GM18526 (cell line): ENCODE results near the gene AMBRA1.
A peak's percentile ranks its signal among the peaks of the same experiment; 100 is the strongest.

Experiments
- POLR2A ChIP-seq: IDR thresholded peaks from 3 replicates; pipeline ENCODE4 v1.6.1; 2011; ENCODE audit not compliant: insufficient read length; ENCODE audit errors: extremely low read depth

The AMBRA1 gene, protein sequence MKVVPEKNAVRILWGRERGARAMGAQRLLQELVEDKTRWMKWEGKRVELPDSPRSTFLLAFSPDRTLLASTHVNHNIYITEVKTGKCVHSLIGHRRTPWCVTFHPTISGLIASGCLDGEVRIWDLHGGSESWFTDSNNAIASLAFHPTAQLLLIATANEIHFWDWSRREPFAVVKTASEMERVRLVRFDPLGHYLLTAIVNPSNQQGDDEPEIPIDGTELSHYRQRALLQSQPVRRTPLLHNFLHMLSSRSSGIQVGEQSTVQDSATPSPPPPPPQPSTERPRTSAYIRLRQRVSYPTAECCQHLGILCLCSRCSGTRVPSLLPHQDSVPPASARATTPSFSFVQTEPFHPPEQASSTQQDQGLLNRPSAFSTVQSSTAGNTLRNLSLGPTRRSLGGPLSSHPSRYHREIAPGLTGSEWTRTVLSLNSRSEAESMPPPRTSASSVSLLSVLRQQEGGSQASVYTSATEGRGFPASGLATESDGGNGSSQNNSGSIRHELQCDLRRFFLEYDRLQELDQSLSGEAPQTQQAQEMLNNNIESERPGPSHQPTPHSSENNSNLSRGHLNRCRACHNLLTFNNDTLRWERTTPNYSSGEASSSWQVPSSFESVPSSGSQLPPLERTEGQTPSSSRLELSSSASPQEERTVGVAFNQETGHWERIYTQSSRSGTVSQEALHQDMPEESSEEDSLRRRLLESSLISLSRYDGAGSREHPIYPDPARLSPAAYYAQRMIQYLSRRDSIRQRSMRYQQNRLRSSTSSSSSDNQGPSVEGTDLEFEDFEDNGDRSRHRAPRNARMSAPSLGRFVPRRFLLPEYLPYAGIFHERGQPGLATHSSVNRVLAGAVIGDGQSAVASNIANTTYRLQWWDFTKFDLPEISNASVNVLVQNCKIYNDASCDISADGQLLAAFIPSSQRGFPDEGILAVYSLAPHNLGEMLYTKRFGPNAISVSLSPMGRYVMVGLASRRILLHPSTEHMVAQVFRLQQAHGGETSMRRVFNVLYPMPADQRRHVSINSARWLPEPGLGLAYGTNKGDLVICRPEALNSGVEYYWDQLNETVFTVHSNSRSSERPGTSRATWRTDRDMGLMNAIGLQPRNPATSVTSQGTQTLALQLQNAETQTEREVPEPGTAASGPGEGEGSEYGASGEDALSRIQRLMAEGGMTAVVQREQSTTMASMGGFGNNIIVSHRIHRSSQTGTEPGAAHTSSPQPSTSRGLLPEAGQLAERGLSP (N-terminal part only)

DNA sequence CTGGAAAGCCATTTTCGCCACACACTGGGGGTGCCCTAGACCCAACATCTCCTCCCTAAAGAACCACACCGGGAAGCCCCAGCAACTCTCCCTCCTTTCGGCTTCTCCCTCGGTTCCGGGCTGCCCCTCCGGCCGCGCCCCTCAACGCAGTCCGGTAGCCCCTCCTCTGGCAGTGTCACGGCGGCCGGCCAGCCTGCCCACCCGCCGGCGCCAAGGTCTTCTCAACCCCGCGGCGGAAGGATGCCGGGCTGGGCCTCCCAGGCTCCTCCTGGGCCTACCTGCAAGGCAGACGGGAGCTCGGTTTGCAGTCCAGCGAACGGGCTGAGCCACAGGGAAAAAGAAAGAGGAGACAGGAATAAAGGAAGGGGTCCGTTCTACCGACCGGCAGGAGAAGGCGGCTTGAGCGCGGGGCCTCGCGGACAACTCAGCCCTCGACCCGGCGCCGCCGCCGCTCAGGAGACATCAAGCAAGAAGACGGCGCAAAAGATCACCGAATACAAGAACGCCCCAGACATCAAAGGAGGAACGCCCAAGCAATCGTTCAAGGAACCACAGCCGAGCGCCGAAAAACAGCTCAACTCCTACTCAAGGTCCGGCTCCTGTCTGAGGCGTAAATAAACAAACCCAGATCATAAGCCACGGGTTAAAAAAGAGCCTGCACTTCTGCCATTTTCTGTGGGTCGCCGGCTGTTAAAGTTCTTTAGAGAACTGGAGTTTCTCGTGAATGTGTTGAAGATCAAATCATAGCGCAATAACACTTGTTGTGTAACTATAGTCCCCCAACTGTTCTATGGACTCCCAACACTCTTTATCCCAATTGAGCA is at the start of gene AMBRA1:
AMBRA1 (minus strand) TSS at position 474 of the 824 bp plus-strand sequence. CDS start 45,643 bp downstream, outside the sequence.
- TF ChIP-seq POLR2A, result peak; percentile 54

DNA sequence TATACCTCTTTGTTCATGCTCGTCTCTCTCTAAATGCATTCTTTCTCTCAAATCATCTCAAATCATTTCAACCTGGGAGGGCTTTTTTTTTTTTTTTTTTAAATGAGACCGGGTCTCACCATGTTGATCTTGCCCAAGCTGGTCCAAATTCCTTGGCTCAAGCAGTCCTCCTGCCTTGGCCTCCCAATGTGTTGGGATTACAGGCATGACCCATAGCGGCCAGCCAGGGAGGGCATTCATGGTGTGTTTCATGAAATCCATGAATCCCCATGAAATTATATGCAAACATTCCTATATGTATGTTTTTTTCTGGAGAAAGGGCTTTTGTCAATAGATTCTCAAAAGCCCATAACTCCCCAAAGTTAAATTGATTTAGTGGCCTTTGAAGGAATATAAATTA is 49.7 kb upstream of the AMBRA1 start:
- no peak for TF ChIP-seq POLR2A

- no peak for TF ChIP-seq POLR2A
Observed at GRCh38 chr11:46642627-46643335, 49.0 kb upstream of the AMBRA1 start.

DNA sequence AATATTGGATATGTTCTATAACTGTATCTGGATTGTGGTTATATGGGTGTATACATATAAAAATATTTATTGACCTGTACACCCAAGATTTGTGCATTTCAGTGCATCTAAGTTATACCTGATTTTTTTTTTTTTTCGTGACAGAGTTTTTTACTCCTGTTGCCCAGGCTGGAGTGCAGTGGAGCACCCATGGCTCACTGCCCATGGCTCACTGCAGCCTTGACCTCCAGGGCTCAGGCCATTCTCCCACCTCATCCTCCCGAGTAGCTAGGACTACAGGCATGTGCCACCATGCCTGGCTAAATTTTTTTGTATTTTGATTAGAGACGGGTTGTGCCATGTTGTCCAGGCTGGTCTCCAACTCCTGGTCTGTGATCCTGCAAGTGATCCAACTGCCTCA is 47.8 kb upstream of the AMBRA1 start:
- no peak for TF ChIP-seq POLR2A

DNA sequence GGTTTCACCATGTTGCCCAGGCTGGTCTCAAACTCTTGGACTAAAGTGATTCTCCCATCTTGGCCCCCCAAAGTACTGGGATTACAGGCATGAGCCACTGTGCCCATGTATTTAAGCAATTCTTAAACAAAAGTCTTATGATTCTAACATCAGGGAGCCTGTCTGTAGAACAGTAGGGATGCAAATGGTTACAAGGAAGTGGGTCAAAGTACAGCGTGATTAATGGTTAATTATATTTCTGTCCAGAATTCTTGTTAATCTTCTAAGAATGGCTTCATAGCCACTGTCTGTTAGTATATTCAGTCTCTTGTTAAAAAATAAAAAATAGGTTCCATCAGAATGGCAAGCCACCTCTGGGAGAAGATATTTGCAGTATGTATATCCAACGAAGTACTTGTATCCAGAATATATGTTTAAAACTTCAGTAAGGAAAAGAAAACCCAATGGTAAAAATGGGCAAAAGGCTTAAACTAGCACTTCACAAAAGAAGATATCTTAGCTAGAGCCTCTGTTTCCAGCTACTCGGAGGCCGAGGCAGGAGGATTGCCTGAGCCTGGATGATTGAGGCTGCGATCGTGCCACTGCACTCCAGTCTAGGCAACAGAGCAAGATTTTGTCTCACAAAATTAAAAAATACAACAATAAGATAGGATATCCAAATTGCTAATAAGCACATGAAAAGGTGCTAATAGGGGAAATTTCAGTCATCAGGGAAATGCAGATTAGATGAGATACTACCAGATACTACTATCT is 46.4 kb upstream of the AMBRA1 start:
- TF ChIP-seq POLR2A, result no peak

DNA sequence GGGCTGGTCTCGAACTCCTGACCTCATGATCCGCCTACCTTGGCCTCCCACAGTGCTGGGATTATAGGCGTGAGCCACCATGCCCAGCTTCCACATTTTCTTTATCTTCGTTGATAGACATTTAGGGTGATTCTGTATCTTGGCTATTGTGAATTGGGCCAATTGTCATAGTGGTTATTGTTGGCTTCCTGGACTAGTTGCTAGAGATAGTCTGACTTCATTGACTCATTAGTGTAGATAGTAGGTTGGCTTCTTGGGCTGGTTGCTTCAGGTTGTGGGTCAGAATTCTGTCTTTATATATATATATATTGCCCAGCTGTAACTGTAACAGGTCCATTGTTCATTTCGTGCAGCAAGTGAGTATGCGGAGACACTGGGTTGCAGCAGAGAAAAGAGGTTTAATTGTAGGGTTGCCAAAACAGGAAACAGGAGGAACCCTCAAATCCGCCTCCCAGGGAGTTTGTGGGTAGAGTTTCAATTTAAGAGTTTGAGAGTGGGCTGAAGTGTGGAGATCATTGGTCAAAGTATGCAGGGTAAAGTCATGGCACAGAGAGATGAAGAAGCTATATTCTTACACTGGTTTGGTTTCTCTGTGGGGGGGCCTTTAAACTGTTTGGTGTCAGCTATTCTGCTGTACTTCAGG is 45.5 kb upstream of the AMBRA1 start:
- no peak for TF ChIP-seq POLR2A

- no peak for TF ChIP-seq POLR2A
Observed at GRCh38 chr11:46637546-46637945, 43.7 kb upstream of the AMBRA1 start.

GRCh38 chr11:46635557-46636139 is 41.8 kb upstream of the AMBRA1 start:
- TF ChIP-seq POLR2A, result no peak

GRCh38 chr11:46633291-46634217 is 39.7 kb upstream of the AMBRA1 start:
- TF ChIP-seq POLR2A, result no peak

DNA sequence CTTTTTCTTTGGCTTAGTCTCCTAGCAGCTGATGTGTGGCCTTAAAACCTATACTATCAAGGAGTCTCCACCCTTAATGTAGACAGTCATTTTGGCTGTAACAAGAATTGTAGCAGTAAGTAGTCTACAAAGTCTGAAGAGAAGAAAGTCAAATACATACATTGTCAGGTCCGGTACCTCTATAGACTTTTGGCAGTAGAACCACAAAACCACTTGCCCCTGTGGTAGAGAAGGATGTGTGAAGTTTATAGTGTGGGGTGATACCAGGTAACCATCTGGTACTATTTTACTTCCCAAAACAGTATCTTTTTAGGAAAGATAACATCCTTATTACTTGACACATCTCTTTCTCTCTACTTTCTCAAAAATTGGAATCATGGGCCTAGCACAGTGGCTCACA is 38.7 kb upstream of the AMBRA1 start:
- no peak for TF ChIP-seq POLR2A

GRCh38 chr11:46631676-46632075 is 37.9 kb upstream of the AMBRA1 start:
- no peak for TF ChIP-seq POLR2A
